ENCODE measurements around the gene CALN1. TPM values are rescaled to one million over a fixed set of nuclear protein-coding genes. Genes with fewer than 3 reads are reported as not detected.

The CALN1 gene
- total RNA-seq, 2 experiments from 2014 or later, result 0.32 TPM; not detected in 1

- no peaks in the 10 kb centered on the region for H3K27me3 Mint-ChIP-seq (ENCODE audit: low read depth)
- CTCF ChIA-PET, result no interaction called here
- H3K4me3 Mint-ChIP-seq, result no peak overlapping the region
- peaks cover 14% of the 10 kb centered on the region for H3K9me3 Mint-ChIP-seq
- no peaks in the 10 kb centered on the region for H3K4me1 Mint-ChIP-seq (ENCODE audit: low read depth)
- H3K36me3 Mint-ChIP-seq (ENCODE audit: low read depth), result no peaks in the 10 kb centered on the region
- intact Hi-C loops (cut with micrococcal nuclease), result no loop called here
- H3K27ac Mint-ChIP-seq, result no peak overlapping the region
- DNase-seq, result no peak
Measured at GRCh38 chr7:72275382-72276070, 136.6 kb downstream of the CALN1 start.

- Mint-ChIP-seq H3K27me3 (ENCODE audit: low read depth) (no peaks in the 10 kb centered on the region), H3K4me3 (no peak overlapping the region), H3K27ac (no peak overlapping the region), H3K4me1 (ENCODE audit: low read depth) (no peaks in the 10 kb centered on the region), H3K9me3 (peaks cover 17% of the 10 kb centered on the region), H3K36me3 (ENCODE audit: low read depth) (no peaks in the 10 kb centered on the region)
- CTCF ChIA-PET, result no interaction called here
- intact Hi-C loops (cut with micrococcal nuclease), result no loop called here
- no peak for DNase-seq
Measured at GRCh38 chr7:72272479-72272878, 139.7 kb downstream of the CALN1 start.

GRCh38 chr7:72268796-72269195 lies 143.3 kb downstream of the CALN1 start:
- CTCF ChIA-PET, result no interaction called here
- intact Hi-C loops (cut with micrococcal nuclease), result no loop called here
- DNase-seq, result no peak
- H3K9me3 Mint-ChIP-seq, result peaks cover 7% of the 10 kb centered on the region
- no peak overlapping the region for H3K4me3 Mint-ChIP-seq
- H3K4me1 Mint-ChIP-seq (ENCODE audit: low read depth), result no peaks in the 10 kb centered on the region
- no peaks in the 10 kb centered on the region for H3K27me3 Mint-ChIP-seq (ENCODE audit: low read depth)
- H3K36me3 Mint-ChIP-seq (ENCODE audit: low read depth), result no peaks in the 10 kb centered on the region
- H3K27ac Mint-ChIP-seq, result no peak overlapping the region

GRCh38 chr7:72268090-72268489 lies 144.0 kb downstream of the CALN1 start:
- Mint-ChIP-seq H3K9me3 (peaks cover 7% of the 10 kb centered on the region), H3K4me3 (no peak overlapping the region), H3K27me3 (ENCODE audit: low read depth) (no peaks in the 10 kb centered on the region), H3K4me1 (ENCODE audit: low read depth) (no peaks in the 10 kb centered on the region), H3K36me3 (ENCODE audit: low read depth) (no peaks in the 10 kb centered on the region), H3K27ac (no peak overlapping the region)
- DNase-seq, result no peak
- intact Hi-C loops (cut with micrococcal nuclease), result no loop called here
- CTCF ChIA-PET, result no interaction called here

- intact Hi-C loops (cut with micrococcal nuclease), result no loop called here
- DNase-seq, result no peak
- Mint-ChIP-seq H3K36me3 (ENCODE audit: low read depth) (no peaks in the 10 kb centered on the region), H3K4me1 (ENCODE audit: low read depth) (no peaks in the 10 kb centered on the region), H3K27ac (no peak overlapping the region), H3K27me3 (ENCODE audit: low read depth) (no peaks in the 10 kb centered on the region), H3K4me3 (no peak overlapping the region), H3K9me3 (peaks cover 4% of the 10 kb centered on the region)
- CTCF ChIA-PET, result no interaction called here
Measured at GRCh38 chr7:72267291-72267800, 144.8 kb downstream of the CALN1 start.

- CTCF ChIA-PET, result no interaction called here
- intact Hi-C loops (cut with micrococcal nuclease), result no loop called here
- Mint-ChIP-seq H3K4me1 (ENCODE audit: low read depth) (no peaks in the 10 kb centered on the region), H3K27me3 (ENCODE audit: low read depth) (no peaks in the 10 kb centered on the region), H3K27ac (no peak overlapping the region), H3K4me3 (no peak overlapping the region), H3K36me3 (ENCODE audit: low read depth) (no peaks in the 10 kb centered on the region), H3K9me3 (peaks cover 4% of the 10 kb centered on the region)
- DNase-seq, result no peak
Measured at GRCh38 chr7:72266771-72267170, 145.4 kb downstream of the CALN1 start.

- peaks cover 4% of the 10 kb centered on the region for H3K9me3 Mint-ChIP-seq
- no peak overlapping the region for H3K27ac Mint-ChIP-seq
Measured at GRCh38 chr7:72265071-72265904, 146.8 kb downstream of the CALN1 start.

GRCh38 chr7:72260406-72260805 lies 151.7 kb downstream of the CALN1 start:
- Mint-ChIP-seq H3K9me3 (no peaks in the 10 kb centered on the region), H3K27ac (no peak overlapping the region), H3K36me3 (ENCODE audit: low read depth) (no peaks in the 10 kb centered on the region), H3K4me3 (no peak overlapping the region), H3K27me3 (ENCODE audit: low read depth) (no peaks in the 10 kb centered on the region), H3K4me1 (ENCODE audit: low read depth) (no peaks in the 10 kb centered on the region)
- intact Hi-C loops (cut with micrococcal nuclease), result no loop called here
- DNase-seq, result no peak
- CTCF ChIA-PET, result no interaction called here

More at GRCh38 chr7:72265071-72265904, 146.8 kb downstream of the CALN1 start:
- H3K36me3 Mint-ChIP-seq (ENCODE audit: low read depth), result no peaks in the 10 kb centered on the region
- CTCF ChIA-PET, result interaction anchor here (0.6 kb wide), 1 partner anchor 709 kb away, joined by 3 read pairs; no protein-coding TSS in a partner anchor
- intact Hi-C loops (cut with micrococcal nuclease), result no loop called here
- no peak for DNase-seq
- no peaks in the 10 kb centered on the region for H3K27me3 Mint-ChIP-seq (ENCODE audit: low read depth)
- no peaks in the 10 kb centered on the region for H3K4me1 Mint-ChIP-seq (ENCODE audit: low read depth)
- H3K4me3 Mint-ChIP-seq, result no peak overlapping the region

- H3K27me3 Mint-ChIP-seq (ENCODE audit: low read depth), result no peaks in the 10 kb centered on the region
- intact Hi-C loops (cut with micrococcal nuclease), result no loop called here
Measured at GRCh38 chr7:72258074-72258473, 154.1 kb downstream of the CALN1 start.

GRCh38 chr7:72254455-72254854 lies 157.7 kb downstream of the CALN1 start:
- Mint-ChIP-seq H3K4me3 (no peak overlapping the region), H3K27me3 (ENCODE audit: low read depth) (no peaks in the 10 kb centered on the region), H3K36me3 (ENCODE audit: low read depth) (no peaks in the 10 kb centered on the region), H3K4me1 (ENCODE audit: low read depth) (no peaks in the 10 kb centered on the region), H3K27ac (no peak overlapping the region), H3K9me3 (peaks cover 10% of the 10 kb centered on the region)
- DNase-seq, result no peak
- intact Hi-C loops (cut with micrococcal nuclease), result no loop called here
- CTCF ChIA-PET, result no interaction called here

More at GRCh38 chr7:72258074-72258473, 154.1 kb downstream of the CALN1 start:
- CTCF ChIA-PET, result no interaction called here
- DNase-seq, result no peak
- Mint-ChIP-seq H3K36me3 (ENCODE audit: low read depth) (no peaks in the 10 kb centered on the region), H3K4me3 (no peak overlapping the region), H3K9me3 (no peaks in the 10 kb centered on the region), H3K27ac (no peak overlapping the region), H3K4me1 (ENCODE audit: low read depth) (no peaks in the 10 kb centered on the region)

- no peak for DNase-seq
- intact Hi-C loops (cut with micrococcal nuclease), result no loop called here
- H3K27me3 Mint-ChIP-seq (ENCODE audit: low read depth), result no peaks in the 10 kb centered on the region
- H3K27ac Mint-ChIP-seq, result no peak overlapping the region
- H3K4me1 Mint-ChIP-seq (ENCODE audit: low read depth), result no peaks in the 10 kb centered on the region
- H3K4me3 Mint-ChIP-seq, result no peak overlapping the region
- CTCF ChIA-PET, result no interaction called here
- H3K9me3 Mint-ChIP-seq, result peaks cover 17% of the 10 kb centered on the region
- H3K36me3 Mint-ChIP-seq (ENCODE audit: low read depth), result no peaks in the 10 kb centered on the region
Measured at GRCh38 chr7:72249106-72249505, 163.0 kb downstream of the CALN1 start.

GRCh38 chr7:72244826-72245398 lies 167.2 kb downstream of the CALN1 start:
- no peak overlapping the region for H3K27ac Mint-ChIP-seq
- CTCF ChIA-PET, result no interaction called here
- DNase-seq, result no peak
- peaks cover 12% of the 10 kb centered on the region for H3K9me3 Mint-ChIP-seq
- H3K27me3 Mint-ChIP-seq (ENCODE audit: low read depth), result no peaks in the 10 kb centered on the region
- no peak overlapping the region for H3K4me3 Mint-ChIP-seq
- intact Hi-C loops (cut with micrococcal nuclease), result no loop called here
- no peaks in the 10 kb centered on the region for H3K4me1 Mint-ChIP-seq (ENCODE audit: low read depth)
- H3K36me3 Mint-ChIP-seq (ENCODE audit: low read depth), result no peaks in the 10 kb centered on the region
